KOPT-K1 (cell line): ENCODE measurements around the gene PTPRT.

Source experiments
- H3K27ac ChIP-seq: fragments of 200-600 bp; sonication (generic); 2 replicates; pipeline ENCODE4 v1.5.1; 2016; ENCODE audit warnings: antibody characterized with exemption, mild to moderate bottlenecking, low read depth, low read length; ENCODE audit not compliant: poor library complexity, severe bottlenecking
- H3K36me3 ChIP-seq: fragments of 200-600 bp; sonication (generic); 2 replicates; pipeline ENCODE4 v1.5.1; 2017; ENCODE audit warnings: antibody characterized with exemption, mild to moderate bottlenecking, low read length, moderate library complexity; ENCODE audit not compliant: insufficient read depth
- H3K9me3 ChIP-seq: fragments of 200-600 bp; sonication (generic); 2 replicates; pipeline ENCODE4 v1.5.1; 2017; ENCODE audit warnings: antibody characterized with exemption, low read length, mild to moderate bottlenecking; ENCODE audit not compliant: insufficient read depth, poor library complexity, severe bottlenecking

The PTPRT gene

GRCh38 chr20:42378826-42379225 is 810.9 kb downstream of the PTPRT start:
- no peak overlapping the region for H3K27ac ChIP-seq
- H3K9me3 ChIP-seq: no peaks in the 10 kb centered on the region
- no peaks in the 10 kb centered on the region for H3K36me3 ChIP-seq

- Histone ChIP-seq H3K9me3 (no peaks in the 10 kb centered on the region), H3K27ac (no peak overlapping the region)
These were observed 813.6 kb downstream of the PTPRT start for GRCh38 chr20:42376131-42376530.

GRCh38 chr20:42373049-42373448 is 816.7 kb downstream of the PTPRT start:
- Histone ChIP-seq H3K9me3 (no peaks in the 10 kb centered on the region), H3K27ac (no peak overlapping the region), H3K36me3 (no peaks in the 10 kb centered on the region)

More at GRCh38 chr20:42376131-42376530, 813.6 kb downstream of the PTPRT start:
- H3K36me3 ChIP-seq: no peaks in the 10 kb centered on the region

- H3K36me3 ChIP-seq: no peaks in the 10 kb centered on the region
These were observed 819.6 kb downstream of the PTPRT start for GRCh38 chr20:42370075-42370474.

GRCh38 chr20:42368910-42369309 is 820.8 kb downstream of the PTPRT start:
- no peaks in the 10 kb centered on the region for H3K36me3 ChIP-seq
- no peaks in the 10 kb centered on the region for H3K9me3 ChIP-seq
- H3K27ac ChIP-seq: no peak overlapping the region

More at GRCh38 chr20:42370075-42370474, 819.6 kb downstream of the PTPRT start:
- Histone ChIP-seq H3K27ac (no peak overlapping the region), H3K9me3 (no peaks in the 10 kb centered on the region)

GRCh38 chr20:42366626-42367025 is 823.1 kb downstream of the PTPRT start:
- H3K9me3 ChIP-seq: no peaks in the 10 kb centered on the region
- no peaks in the 10 kb centered on the region for H3K36me3 ChIP-seq
- H3K27ac ChIP-seq: no peak overlapping the region

- H3K27ac ChIP-seq: no peak overlapping the region
These were observed 825.3 kb downstream of the PTPRT start for GRCh38 chr20:42364446-42364845.

GRCh38 chr20:42361402-42361970 is 828.2 kb downstream of the PTPRT start:
- Histone ChIP-seq H3K9me3 (no peaks in the 10 kb centered on the region), H3K27ac (no peak overlapping the region), H3K36me3 (no peaks in the 10 kb centered on the region)

More at GRCh38 chr20:42364446-42364845, 825.3 kb downstream of the PTPRT start:
- no peaks in the 10 kb centered on the region for H3K9me3 ChIP-seq
- no peaks in the 10 kb centered on the region for H3K36me3 ChIP-seq

- no peaks in the 10 kb centered on the region for H3K36me3 ChIP-seq
- no peaks in the 10 kb centered on the region for H3K9me3 ChIP-seq
- H3K27ac ChIP-seq: no peak overlapping the region
These were observed 829.1 kb downstream of the PTPRT start for GRCh38 chr20:42360621-42361020.

GRCh38 chr20:42359617-42360016 is 830.1 kb downstream of the PTPRT start:
- Histone ChIP-seq H3K9me3 (no peaks in the 10 kb centered on the region), H3K36me3 (no peaks in the 10 kb centered on the region), H3K27ac (no peak overlapping the region)

- no peaks in the 10 kb centered on the region for H3K36me3 ChIP-seq
- H3K9me3 ChIP-seq: no peaks in the 10 kb centered on the region
- no peak overlapping the region for H3K27ac ChIP-seq
These were observed 837.6 kb downstream of the PTPRT start for GRCh38 chr20:42352096-42352495.

GRCh38 chr20:42350521-42350920 is 839.2 kb downstream of the PTPRT start:
- H3K36me3 ChIP-seq: no peaks in the 10 kb centered on the region
- no peaks in the 10 kb centered on the region for H3K9me3 ChIP-seq
- no peak overlapping the region for H3K27ac ChIP-seq

GRCh38 chr20:42346189-42347170 is 843.2 kb downstream of the PTPRT start:
- H3K9me3 ChIP-seq: no peaks in the 10 kb centered on the region
- H3K36me3 ChIP-seq: no peaks in the 10 kb centered on the region
- H3K27ac ChIP-seq: no peak overlapping the region

- Histone ChIP-seq H3K36me3 (no peaks in the 10 kb centered on the region), H3K27ac (no peak overlapping the region), H3K9me3 (no peaks in the 10 kb centered on the region)
These were observed 848.1 kb downstream of the PTPRT start for GRCh38 chr20:42341654-42342053.

GRCh38 chr20:42340368-42340767 is 849.3 kb downstream of the PTPRT start:
- Histone ChIP-seq H3K36me3 (no peaks in the 10 kb centered on the region), H3K9me3 (no peaks in the 10 kb centered on the region), H3K27ac (no peak overlapping the region)
